Measurements from ENCODE around the gene ATP2A3. TPM values are rescaled to one million over a fixed set of nuclear protein-coding genes. Genes with fewer than 3 reads are reported as not detected.
A peak's percentile ranks its signal among the peaks of the same experiment; 100 is the strongest.

The ATP2A3 gene
- total and polyA plus RNA-seq, 9 donors: 1.6 to 9.9 (median 4.2) TPM

- H3K4me1 ChIP-seq (ENCODE audit: insufficient read depth): peaks cover 4% of the 10 kb centered on the region
- no peaks in the 10 kb centered on the region for H3K9me3 ChIP-seq
- H3K4me3 ChIP-seq: no peak overlapping the region
- H3K36me3 ChIP-seq: no peaks in the 10 kb centered on the region
- no peaks in the 10 kb centered on the region for H3K27me3 ChIP-seq
- no peak overlapping the region for H3K27ac ChIP-seq
- intact Hi-C loops (cut with DNase I): no loop called here
- DNase-seq: no peak
- WGBS, 3 donors: 93 to 94% (median 93%) methylated on average over 43 of the region's 43 CpGs
- no peak for TF ChIP-seq POLR2A (IDR thresholded peaks at IDR 0.05)
- no peak for TF ChIP-seq CTCF (IDR thresholded peaks at IDR 0.05)
- TF ChIP-seq EP300 (IDR thresholded peaks at IDR 0.05): no peak
Measured at GRCh38 chr17:3947318-3947810, 16.9 kb downstream of the ATP2A3 start.

GRCh38 chr17:3946711-3947235 is 17.5 kb downstream of the ATP2A3 start:
- DNase-seq: no peak
- Histone ChIP-seq H3K27ac (peak overlapping the region in 1 of 2 donors; percentile 2), H3K4me3 (no peak overlapping the region), H3K9me3 (no peaks in the 10 kb centered on the region), H3K4me1 (ENCODE audit: insufficient read depth) (peaks cover 4% of the 10 kb centered on the region), H3K27me3 (no peaks in the 10 kb centered on the region), H3K36me3 (no peaks in the 10 kb centered on the region)
- 53 to 60% (median 55%) methylated on average over 5 of the region's 5 CpGs for WGBS, 3 donors
- TF ChIP-seq CTCF (IDR thresholded peaks at IDR 0.05) (no peak), POLR2A (IDR thresholded peaks at IDR 0.05) (no peak), EP300 (IDR thresholded peaks at IDR 0.05) (no peak)
- intact Hi-C loops (cut with DNase I): no loop called here

GRCh38 chr17:3944485-3945388 is 19.5 kb downstream of the ATP2A3 start:
- peak overlapping the region; percentile 33 for H3K4me3 ChIP-seq
- H3K27me3 ChIP-seq: no peaks in the 10 kb centered on the region
- no peaks in the 10 kb centered on the region for H3K9me3 ChIP-seq
- H3K4me1 ChIP-seq (ENCODE audit: insufficient read depth): peaks cover 4% of the 10 kb centered on the region
- 10 to 29% (median 20%) methylated on average over 46 to 68 of the region's 68 CpGs for WGBS, 3 donors
- no peaks in the 10 kb centered on the region for H3K36me3 ChIP-seq
- intact Hi-C loops (cut with DNase I): no loop called here
- DNase-seq: peak; percentile 79 to 94 (median 91)
- peak overlapping the region in 1 of 2 donors; percentile 79 for H3K27ac ChIP-seq
- TF ChIP-seq POLR2A (IDR thresholded peaks at IDR 0.05) (no peak), CTCF (IDR thresholded peaks at IDR 0.05) (no peak), EP300 (IDR thresholded peaks at IDR 0.05) (no peak)

GRCh38 chr17:3943240-3943891 is 20.9 kb downstream of the ATP2A3 start:
- no peak for TF ChIP-seq CTCF (IDR thresholded peaks at IDR 0.05)
- TF ChIP-seq POLR2A (IDR thresholded peaks at IDR 0.05): no peak
- TF ChIP-seq EP300 (IDR thresholded peaks at IDR 0.05): no peak
- intact Hi-C loops (cut with DNase I): no loop called here
- no peak overlapping the region for H3K27ac ChIP-seq
- H3K9me3 ChIP-seq: no peaks in the 10 kb centered on the region
- peaks cover 4% of the 10 kb centered on the region for H3K4me1 ChIP-seq (ENCODE audit: insufficient read depth)
- H3K4me3 ChIP-seq: no peak overlapping the region
- WGBS, 3 donors: 76 to 84% (median 84%) methylated on average over 23 of the region's 23 CpGs
- no peak for DNase-seq
- H3K27me3 ChIP-seq: no peaks in the 10 kb centered on the region
- no peaks in the 10 kb centered on the region for H3K36me3 ChIP-seq
